Measurements from ENCODE around the gene ALDH5A1. TPM values are rescaled to one million over a fixed set of nuclear protein-coding genes. Genes with fewer than 3 reads are reported as not detected.

ALDH5A1 gene
- total RNA-seq, 4 donors from 2014 or later, result 10.9 to 16.5 (median 14.3) TPM

GRCh38 chr6:24545691-24546090 lies 50.9 kb downstream of the ALDH5A1 start:
- no peak for TF ChIP-seq POLR2A (IDR thresholded peaks at IDR 0.05)
- no peak for TF ChIP-seq CTCF (IDR thresholded peaks at IDR 0.05)
- WGBS, 2 donors, result 74 to 78% methylated on average over 3 of the region's 3 CpGs
- DNase-seq (ENCODE audit: low spot score in 2 of 2), result no peak
- intact Hi-C loops (cut with DNase I; ENCODE audit: low total_unique reads), result no loop called here
- no peak overlapping the region for H3K4me3 ChIP-seq (ENCODE audit: low read depth, poor library complexity, severe bottlenecking)

GRCh38 chr6:24546439-24546838 lies 51.7 kb downstream of the ALDH5A1 start:
- 85% methylated on average over 7 of the region's 7 CpGs for WGBS, 2 donors
- intact Hi-C loops (cut with DNase I; ENCODE audit: low total_unique reads), result no loop called here
- TF ChIP-seq POLR2A (IDR thresholded peaks at IDR 0.05) (no peak), CTCF (IDR thresholded peaks at IDR 0.05) (no peak)
- no peak for DNase-seq (ENCODE audit: low spot score in 2 of 2)
- no peak overlapping the region for H3K4me3 ChIP-seq (ENCODE audit: low read depth, poor library complexity, severe bottlenecking)

- 32 to 39% methylated on average over 12 of the region's 12 CpGs for WGBS, 2 donors
- TF ChIP-seq POLR2A (IDR thresholded peaks at IDR 0.05) (no peak), CTCF (IDR thresholded peaks at IDR 0.05) (no peak)
- DNase-seq (ENCODE audit: low spot score in 2 of 2), result no peak
- H3K4me3 ChIP-seq (ENCODE audit: low read depth, poor library complexity, severe bottlenecking), result no peak overlapping the region
- intact Hi-C loops (cut with DNase I; ENCODE audit: low total_unique reads), result no loop called here
These were observed 52.5 kb downstream of the ALDH5A1 start for GRCh38 chr6:24547243-24547642.

- no peak for TF ChIP-seq CTCF (IDR thresholded peaks at IDR 0.05)
- TF ChIP-seq POLR2A (IDR thresholded peaks at IDR 0.05), result no peak
- no peak for DNase-seq (ENCODE audit: low spot score in 2 of 2)
- intact Hi-C loops (cut with DNase I; ENCODE audit: low total_unique reads), result no loop called here
- H3K4me3 ChIP-seq (ENCODE audit: low read depth, poor library complexity, severe bottlenecking), result no peak overlapping the region
- 89 to 95% methylated on average over 1 of the region's 1 CpG for WGBS, 2 donors
These were observed 54.4 kb downstream of the ALDH5A1 start for GRCh38 chr6:24549158-24549557.

- 78 to 79% methylated on average over 13 of the region's 13 CpGs for WGBS, 2 donors
- TF ChIP-seq POLR2A (IDR thresholded peaks at IDR 0.05) (no peak), CTCF (IDR thresholded peaks at IDR 0.05) (no peak)
- intact Hi-C loops (cut with DNase I; ENCODE audit: low total_unique reads), result no loop called here
- no peak for DNase-seq (ENCODE audit: low spot score in 2 of 2)
- no peak overlapping the region for H3K4me3 ChIP-seq (ENCODE audit: low read depth, poor library complexity, severe bottlenecking)
These were observed 55.0 kb downstream of the ALDH5A1 start for GRCh38 chr6:24549674-24550353.

GRCh38 chr6:24551139-24551538 lies 56.4 kb downstream of the ALDH5A1 start:
- no peak for DNase-seq (ENCODE audit: low spot score in 2 of 2)
- WGBS, 2 donors, result 86 to 87% methylated on average over 5 of the region's 5 CpGs
- intact Hi-C loops (cut with DNase I; ENCODE audit: low total_unique reads), result no loop called here
- no peak overlapping the region for H3K4me3 ChIP-seq (ENCODE audit: low read depth, poor library complexity, severe bottlenecking)
- TF ChIP-seq CTCF (IDR thresholded peaks at IDR 0.05) (no peak), POLR2A (IDR thresholded peaks at IDR 0.05) (no peak)

All from lower leg skin (tissue), 4 donors.